GM21619 (cell line): ENCODE data around the gene IFT80.

Source experiments
- ATAC-seq: cut with Tn5 transposase; IDR thresholded peaks from one replicate; pipeline ENCODE4 v1.9.1; 2021; ENCODE audit not compliant: unreplicated experiment

Gene IFT80

GRCh38 chr3:160213191-160213590 lies 185.8 kb downstream of the IFT80 start:
- no peak for ATAC-seq

GRCh38 chr3:160210799-160211221 lies 188.2 kb downstream of the IFT80 start:
- ATAC-seq, result no peak

GRCh38 chr3:160210341-160210740 lies 188.7 kb downstream of the IFT80 start:
- no peak for ATAC-seq
